GM21360 (cell line): ENCODE results near the gene CDC42EP4.

ENCODE experiments used
- ATAC-seq: cut with Tn5 transposase; IDR thresholded peaks from one replicate; pipeline ENCODE4 v1.9.1; 2021; ENCODE audit warnings: mild to moderate bottlenecking, moderate library complexity; ENCODE audit not compliant: unreplicated experiment

The CDC42EP4 gene

GRCh38 chr17:73311781-73312641 lies at the start of gene CDC42EP4:
TSS of gene CDC42EP4 (minus strand) at chr17:73312001. CDS start at chr17:73286500, 25,501 bp downstream.
- peak; percentile 88 for ATAC-seq

- ATAC-seq, result no peak
Measured at GRCh38 chr17:73360961-73361761, 49.4 kb upstream of the CDC42EP4 start.

- no peak for ATAC-seq
Measured at GRCh38 chr17:73359987-73360410, 48.2 kb upstream of the CDC42EP4 start.

- no peak for ATAC-seq
Measured at GRCh38 chr17:73359352-73359751, 47.6 kb upstream of the CDC42EP4 start.

GRCh38 chr17:73358668-73359067 lies 46.9 kb upstream of the CDC42EP4 start:
- ATAC-seq, result no peak

GRCh38 chr17:73357981-73358380 lies 46.2 kb upstream of the CDC42EP4 start:
- ATAC-seq, result no peak

GRCh38 chr17:73357318-73357717 lies 45.5 kb upstream of the CDC42EP4 start:
- ATAC-seq, result no peak

- ATAC-seq, result no peak
Measured at GRCh38 chr17:73356561-73357170, 44.9 kb upstream of the CDC42EP4 start.

GRCh38 chr17:73354423-73355284 lies 42.9 kb upstream of the CDC42EP4 start:
- ATAC-seq, result no peak

GRCh38 chr17:73352261-73352660 lies 40.5 kb upstream of the CDC42EP4 start:
- no peak for ATAC-seq

GRCh38 chr17:73351764-73352163 lies 40.0 kb upstream of the CDC42EP4 start:
- no peak for ATAC-seq

- no peak for ATAC-seq
Measured at GRCh38 chr17:73350864-73351263, 39.1 kb upstream of the CDC42EP4 start.

- no peak for ATAC-seq
Measured at GRCh38 chr17:73349647-73350046, 37.8 kb upstream of the CDC42EP4 start.

GRCh38 chr17:73349138-73349537 lies 37.3 kb upstream of the CDC42EP4 start:
- no peak for ATAC-seq

GRCh38 chr17:73348829-73349095 lies 37.0 kb upstream of the CDC42EP4 start:
- ATAC-seq, result no peak

- ATAC-seq, result no peak
Measured at GRCh38 chr17:73348018-73348828, 36.4 kb upstream of the CDC42EP4 start.

- ATAC-seq, result no peak
Measured at GRCh38 chr17:73347351-73347750, 35.5 kb upstream of the CDC42EP4 start.

- no peak for ATAC-seq
Measured at GRCh38 chr17:73346501-73347162, 34.8 kb upstream of the CDC42EP4 start.

- ATAC-seq, result no peak
Measured at GRCh38 chr17:73343739-73344454, 32.1 kb upstream of the CDC42EP4 start.
